Measurements from ENCODE around the gene ELL.
A peak's percentile ranks its signal among the peaks of the same experiment; 100 is the strongest.
"Not testable (repeated sequence)": the region's sequence is repeated elsewhere in the genome, so short reads cannot be mapped to it uniquely, and the experiment has no call there.

The ELL gene

DNA sequence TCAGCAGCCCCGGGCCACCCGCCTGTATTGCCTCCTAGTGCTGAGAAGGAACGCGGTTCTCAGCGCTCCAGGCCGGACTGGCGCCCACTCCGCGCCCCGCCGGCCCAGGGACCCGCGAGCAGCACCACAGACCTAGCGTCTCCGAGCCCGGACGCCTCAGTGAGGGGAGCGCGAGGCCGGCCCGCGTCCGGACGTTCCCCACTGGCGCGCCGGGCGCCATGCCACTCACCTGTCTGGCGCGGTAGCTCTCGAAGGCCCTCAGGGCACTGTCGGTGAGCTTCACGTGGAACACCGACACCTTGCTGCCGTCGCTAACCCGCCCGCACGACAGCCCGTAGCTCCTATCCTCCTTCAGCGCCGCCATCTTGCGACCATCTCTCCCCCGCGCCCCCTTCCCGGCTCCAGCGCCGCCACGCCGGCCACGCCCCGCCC lies at the start of gene ELL:
TSS of gene ELL (minus strand) at position 379 of the 432 bp plus-strand sequence. CDS start at position 364, 15 bp downstream.
- no peak for DNase-seq

DNA sequence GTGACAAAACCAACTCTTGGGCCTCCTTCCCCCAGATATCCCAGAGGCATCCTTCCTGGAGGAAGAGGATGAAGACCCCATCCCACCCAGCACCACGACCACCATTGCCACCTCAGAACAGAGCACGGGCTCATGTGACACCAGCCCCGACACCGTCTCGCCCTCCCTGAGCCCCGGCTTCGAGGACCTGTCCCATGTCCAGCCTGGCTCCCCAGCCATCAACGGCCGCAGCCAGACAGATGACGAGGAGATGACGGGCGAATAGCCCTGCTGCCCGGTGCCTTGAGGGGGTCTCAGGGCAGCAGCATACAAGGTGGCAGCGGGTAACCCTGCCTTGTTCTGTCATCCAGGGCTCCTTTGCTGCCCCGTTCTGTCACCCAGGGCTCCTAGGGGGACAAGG lies 46.5 kb upstream of the ELL start:
- no peak for DNase-seq

DNA sequence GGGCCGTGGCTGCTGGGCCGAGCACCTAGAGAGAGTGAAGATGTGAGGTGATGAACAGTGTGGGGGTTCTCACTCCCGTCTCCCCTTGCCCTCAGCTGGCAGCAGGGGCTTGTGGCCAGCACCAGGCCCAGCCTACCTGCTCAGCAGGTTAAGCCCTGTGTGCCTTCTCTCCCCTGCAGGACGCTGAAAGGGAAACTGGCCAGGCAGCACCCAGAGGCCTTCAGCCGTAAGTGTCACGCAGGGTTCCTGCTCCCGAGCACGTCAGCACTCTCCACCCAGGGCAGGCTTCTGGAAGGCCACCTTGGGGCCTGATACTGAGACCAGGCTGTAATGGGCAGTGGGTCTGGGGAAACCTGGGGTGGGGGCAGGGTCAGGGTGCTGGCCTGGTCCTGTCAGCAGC lies 45.1 kb upstream of the ELL start:
- DNase-seq = no peak

DNA sequence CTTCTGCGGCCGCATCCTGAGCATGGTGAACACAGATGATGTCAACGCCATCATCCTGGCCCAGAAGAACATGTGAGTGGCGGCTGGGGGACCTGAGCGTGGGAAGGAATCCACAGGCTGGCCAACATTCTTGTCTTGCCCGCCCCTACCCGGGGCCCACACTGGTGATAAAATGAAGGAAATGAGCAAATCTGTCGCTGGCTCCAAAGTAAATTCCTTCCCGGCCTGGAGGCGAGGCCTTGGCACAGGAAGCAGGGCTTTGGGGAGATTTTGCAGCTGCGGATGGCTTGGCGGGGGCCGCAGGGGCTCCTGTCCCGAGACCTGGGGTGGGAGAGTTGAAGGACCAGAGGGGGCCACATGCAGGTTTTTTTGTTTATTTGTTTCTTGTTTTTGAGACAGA lies 40.2 kb upstream of the ELL start:
- no peak for DNase-seq

DNA sequence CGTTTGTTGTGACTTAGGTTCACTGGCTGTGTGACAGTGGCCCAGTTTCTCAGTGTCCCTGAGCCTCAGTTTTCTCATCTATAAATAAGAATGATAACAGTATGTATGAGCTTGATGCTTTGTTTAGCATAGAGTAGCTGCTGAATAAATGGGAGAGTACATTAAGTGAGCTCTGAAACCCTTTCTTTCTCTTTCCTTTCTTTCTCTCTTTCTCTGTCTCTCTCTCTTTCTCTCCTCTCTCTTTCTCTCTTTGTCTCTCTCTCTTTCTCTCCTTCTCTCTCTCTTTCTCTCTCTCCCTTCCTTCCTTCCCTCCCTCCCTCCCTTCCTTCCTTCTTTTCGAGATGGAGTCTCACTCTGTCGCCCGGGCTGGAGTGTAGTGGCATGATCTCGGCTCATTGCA lies 37.8 kb upstream of the ELL start:
- no peak for DNase-seq

GRCh38 chr19:18558604-18559003 lies 36.7 kb upstream of the ELL start:
- no peak for DNase-seq

- DNase-seq = no peak
Measured at GRCh38 chr19:18558202-18558555, 36.3 kb upstream of the ELL start.

DNA sequence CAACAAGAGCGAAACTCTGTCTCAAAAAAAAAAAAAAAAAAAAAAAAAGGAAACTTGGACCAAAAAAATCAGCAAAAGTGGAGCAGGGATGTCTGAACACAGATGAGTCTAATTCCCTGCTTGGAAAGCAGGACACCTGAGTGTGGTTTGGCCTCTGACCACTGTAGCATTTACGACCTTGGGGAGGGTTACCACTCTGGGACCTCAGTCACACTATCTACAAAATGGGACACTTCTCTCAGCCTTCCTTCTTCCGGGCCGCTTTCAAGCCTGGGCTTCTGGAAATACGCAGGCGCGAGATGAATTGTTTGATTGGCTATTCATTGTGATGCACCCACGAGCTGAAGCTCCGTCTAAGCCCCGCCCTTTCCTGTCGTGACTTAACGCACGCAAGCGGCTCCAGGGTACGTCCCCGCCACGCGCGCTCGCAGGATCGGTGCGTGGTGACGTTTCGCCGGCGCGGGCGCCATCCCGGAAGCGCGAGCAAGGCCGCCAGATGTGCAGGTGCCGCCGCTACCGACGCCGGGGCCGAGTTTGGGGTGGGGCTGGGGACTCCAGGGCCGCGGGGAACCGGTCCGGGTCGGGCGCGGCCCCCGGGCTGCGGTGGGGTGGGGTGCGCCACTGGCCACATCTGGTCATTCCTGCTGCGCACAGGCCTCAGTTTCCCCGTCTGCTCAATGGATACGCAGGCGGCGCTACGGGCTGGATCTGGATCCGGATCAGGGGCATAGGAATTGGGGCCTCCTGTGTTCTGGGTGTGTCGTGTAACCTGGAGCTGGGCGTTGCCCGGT lies 35.7 kb upstream of the ELL start, which contains the start of gene KXD1:
TSS of gene KXD1 (plus strand) at position 460 of the 791 bp plus-strand sequence. CDS start 4,187 bp downstream, outside the sequence.
- DNase-seq = peak; percentile 100

- no peak for DNase-seq
Measured at GRCh38 chr19:18551631-18552030, 29.8 kb upstream of the ELL start.

DNA sequence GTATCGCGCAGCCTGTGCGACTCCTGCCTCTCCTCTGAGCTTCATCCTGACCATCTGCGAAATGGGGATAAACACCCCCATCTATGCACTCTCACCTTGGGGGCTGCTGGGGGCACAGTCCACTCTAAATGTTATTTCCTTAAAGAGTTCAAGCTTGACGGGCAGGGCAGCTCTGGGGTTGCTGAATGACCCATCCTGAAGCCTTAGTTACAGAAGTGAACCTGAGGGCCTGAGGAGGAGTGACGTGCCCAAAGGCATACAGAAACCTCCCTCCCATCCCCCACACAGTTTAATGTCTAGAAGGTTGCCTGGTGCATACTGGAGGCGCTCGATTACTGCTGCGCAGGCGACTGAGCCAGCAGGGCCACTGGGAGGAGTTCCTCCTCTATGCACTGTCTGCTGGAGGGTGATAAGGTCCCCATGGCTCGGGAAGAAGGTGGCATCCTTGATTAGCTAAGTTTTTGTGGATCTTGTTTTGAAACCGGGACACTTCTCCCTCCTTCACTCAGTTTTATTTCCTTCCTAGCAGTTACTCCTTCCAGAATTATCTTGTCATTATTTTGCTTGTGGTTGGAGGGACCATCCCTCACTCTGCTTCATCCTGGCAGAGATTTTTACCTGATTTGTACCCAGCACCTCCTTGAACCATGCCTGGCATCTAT lies 22.1 kb upstream of the ELL start:
- peak; percentile 94 for DNase-seq

- DNase-seq = peak; percentile 89
Measured at GRCh38 chr19:18542941-18543813, 21.3 kb upstream of the ELL start, which contains the start of gene FKBP8. FKBP8 (minus strand) TSS chr19:18543573; CDS start chr19:18541970, 1,603 bp downstream.

GRCh38 chr19:18541992-18542940 lies 20.4 kb upstream of the ELL start:
- DNase-seq = no peak

- DNase-seq = no peak
Measured at GRCh38 chr19:18541258-18541991, 19.6 kb upstream of the ELL start.

GRCh38 chr19:18540200-18540599 lies 18.3 kb upstream of the ELL start:
- not testable (repeated sequence) for DNase-seq

DNA sequence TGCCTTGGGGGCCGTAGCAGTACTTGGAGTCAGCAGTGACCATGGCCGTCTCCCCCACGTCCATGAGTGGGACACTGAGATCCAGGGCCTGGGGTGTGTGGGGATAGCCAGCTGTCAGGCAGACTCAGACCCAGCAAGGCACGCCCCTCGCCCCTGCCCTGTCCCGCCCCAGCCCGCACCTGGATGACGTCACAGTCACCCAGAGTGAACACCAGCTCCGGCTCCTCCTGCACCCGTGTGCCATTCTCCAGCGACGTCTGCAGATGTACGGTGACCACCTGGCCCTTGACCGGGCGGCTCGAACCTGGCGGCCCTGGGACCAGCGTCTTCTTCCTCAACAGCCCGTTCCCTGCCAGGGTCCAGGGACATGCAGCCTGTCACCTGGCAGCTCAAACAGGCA lies 17.5 kb upstream of the ELL start:
- no peak for DNase-seq

DNA sequence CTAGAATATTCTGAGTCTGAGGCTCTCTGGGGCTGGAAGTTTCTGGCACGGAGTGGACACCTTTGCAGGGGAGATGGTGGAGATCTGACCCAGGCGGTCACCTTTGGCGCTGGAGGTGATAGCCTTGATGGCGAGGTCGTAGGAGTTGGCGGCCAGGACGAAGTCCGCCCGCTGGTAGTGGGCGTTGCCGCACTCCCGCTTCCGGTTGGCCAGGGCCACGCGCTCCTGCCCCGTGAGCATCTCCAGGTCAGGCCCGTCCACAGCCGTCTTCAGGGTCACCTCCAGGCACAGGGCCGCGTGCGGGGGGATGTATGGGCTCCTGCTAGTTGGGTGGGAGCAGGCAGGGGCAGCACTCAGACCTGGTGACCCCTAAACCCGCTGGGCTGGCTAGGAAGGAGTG lies 16.2 kb upstream of the ELL start:
- no peak for DNase-seq

- no peak for DNase-seq
Measured at GRCh38 chr19:18537431-18537830, 15.6 kb upstream of the ELL start.

DNA sequence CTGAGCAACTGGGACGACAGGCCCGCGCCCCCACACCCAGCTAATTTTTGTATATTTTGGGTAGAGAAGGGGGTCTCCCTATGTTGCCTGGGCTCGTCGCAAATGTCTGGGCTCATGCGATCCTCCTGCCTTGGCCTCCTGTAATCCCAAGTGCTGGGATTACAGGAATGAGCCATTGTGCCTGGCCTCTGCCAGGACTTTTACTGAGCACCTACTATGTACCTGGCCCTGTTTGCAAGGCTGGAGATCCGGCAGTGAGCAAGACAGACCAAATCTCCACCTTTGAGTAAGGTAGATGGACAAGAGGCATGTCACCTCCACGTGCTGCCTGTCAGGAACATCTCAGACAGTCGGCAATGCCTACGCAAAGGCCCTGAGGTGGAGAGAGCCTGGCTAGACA lies 14.6 kb upstream of the ELL start:
- DNase-seq = no peak

- no peak for DNase-seq
Measured at GRCh38 chr19:18533058-18533457, 11.2 kb upstream of the ELL start.

- no peak for DNase-seq
Measured at GRCh38 chr19:18532168-18532890, 10.5 kb upstream of the ELL start.

- DNase-seq = no peak
Measured at GRCh38 chr19:18531485-18531884, 9.6 kb upstream of the ELL start.
